Type B pancreatic cell (in vitro differentiated cells): ENCODE measurements around the gene KREMEN1. TPM values are rescaled to one million over a fixed set of nuclear protein-coding genes. Genes with fewer than 3 reads are reported as not detected.

Experiments used
- DNase-seq: peaks from one replicate; pipeline ENCODE4 v3.0.0; 2021; ENCODE audit warnings: mixed read lengths; ENCODE audit not compliant: unreplicated experiment; ENCODE audit errors: extremely low spot score
- H3K27ac Mint-ChIP-seq: 2 replicates; pipeline ENCODE4 v1.8.0; 2021; ENCODE audit warnings: mild to moderate bottlenecking, mixed read lengths
- H3K27me3 Mint-ChIP-seq: 2 replicates; pipeline ENCODE4 v1.8.0; 2021; ENCODE audit warnings: mixed read lengths
- H3K36me3 Mint-ChIP-seq: 2 replicates; pipeline ENCODE4 v1.8.0; 2021; ENCODE audit warnings: mixed read lengths
- H3K4me1 Mint-ChIP-seq: one replicate; pipeline ENCODE4 v1.8.0; 2021; ENCODE audit warnings: mixed read lengths; ENCODE audit not compliant: unreplicated experiment
- H3K4me3 Mint-ChIP-seq: 2 replicates; pipeline ENCODE4 v1.8.0; 2021; ENCODE audit warnings: mild to moderate bottlenecking, mixed read lengths
- H3K9me3 Mint-ChIP-seq: 2 replicates; pipeline ENCODE4 v1.8.0; 2021; ENCODE audit warnings: mixed read lengths
- CTCF ChIP-seq: fragments of 200-600 bp; sonication (generic); conservative IDR thresholded peaks from 2 replicates; pipeline ENCODE4 v1.5.0; 2021; ENCODE audit warnings: antibody characterized with exemption, mild to moderate bottlenecking
- total RNA-seq: library from RNA; stranded (reverse); gene quantifications from 2 replicates; pipeline ENCODE4 v1.2.1, GENCODE V29; 2021; ENCODE audit warnings: low replicate concordance

KREMEN1 gene
- total RNA-seq, 1 donor from 2014 or later, result 26.2 TPM

- H3K4me3 Mint-ChIP-seq, result no peak overlapping the region
- no peaks in the 10 kb centered on the region for H3K4me1 Mint-ChIP-seq
- TF ChIP-seq CTCF, result no peak
- H3K9me3 Mint-ChIP-seq, result peaks cover 6% of the 10 kb centered on the region
- no peaks in the 10 kb centered on the region for H3K27me3 Mint-ChIP-seq
- no peaks in the 10 kb centered on the region for H3K36me3 Mint-ChIP-seq
- no peak overlapping the region for H3K27ac Mint-ChIP-seq
- DNase-seq, result no peak
Observed at GRCh38 chr22:29175312-29175835, 102.5 kb downstream of the KREMEN1 start.

GRCh38 chr22:29183971-29184848 is 111.4 kb downstream of the KREMEN1 start:
- DNase-seq, result no peak
- Mint-ChIP-seq H3K36me3 (no peaks in the 10 kb centered on the region), H3K4me1 (peaks cover 4% of the 10 kb centered on the region), H3K27ac (no peak overlapping the region), H3K9me3 (no peaks in the 10 kb centered on the region), H3K27me3 (no peaks in the 10 kb centered on the region), H3K4me3 (no peak overlapping the region)
- no peak for TF ChIP-seq CTCF

- H3K4me1 Mint-ChIP-seq, result peaks cover 4% of the 10 kb centered on the region
- no peaks in the 10 kb centered on the region for H3K27me3 Mint-ChIP-seq
Observed at GRCh38 chr22:29184849-29185490, 112.1 kb downstream of the KREMEN1 start.

GRCh38 chr22:29186302-29186701 is 113.5 kb downstream of the KREMEN1 start:
- no peak overlapping the region for H3K27ac Mint-ChIP-seq
- no peak for TF ChIP-seq CTCF
- H3K27me3 Mint-ChIP-seq, result no peaks in the 10 kb centered on the region
- peaks cover 4% of the 10 kb centered on the region for H3K4me1 Mint-ChIP-seq
- H3K4me3 Mint-ChIP-seq, result no peak overlapping the region
- H3K36me3 Mint-ChIP-seq, result no peaks in the 10 kb centered on the region
- H3K9me3 Mint-ChIP-seq, result no peaks in the 10 kb centered on the region
- no peak for DNase-seq

More at GRCh38 chr22:29184849-29185490, 112.1 kb downstream of the KREMEN1 start:
- Mint-ChIP-seq H3K4me3 (no peak overlapping the region), H3K27ac (no peak overlapping the region), H3K9me3 (no peaks in the 10 kb centered on the region), H3K36me3 (no peaks in the 10 kb centered on the region)
- DNase-seq, result no peak
- no peak for TF ChIP-seq CTCF

GRCh38 chr22:29187831-29188230 is 115.0 kb downstream of the KREMEN1 start:
- TF ChIP-seq CTCF, result no peak
- no peaks in the 10 kb centered on the region for H3K9me3 Mint-ChIP-seq
- H3K4me1 Mint-ChIP-seq, result peaks cover 9% of the 10 kb centered on the region
- H3K36me3 Mint-ChIP-seq, result no peaks in the 10 kb centered on the region
- H3K4me3 Mint-ChIP-seq, result no peak overlapping the region
- DNase-seq, result no peak
- H3K27me3 Mint-ChIP-seq, result no peaks in the 10 kb centered on the region
- no peak overlapping the region for H3K27ac Mint-ChIP-seq
